PFSK-1 (cell line): Measurements from ENCODE around the gene S100A5.

Experiments used
- FOXP2 ChIP-seq: optimal IDR thresholded peaks from 2 replicates; pipeline ENCODE3; 2011; ENCODE audit warnings: borderline replicate concordance, control low read depth, inconsistent platforms; ENCODE audit not compliant: insufficient read depth; ENCODE audit errors: extremely low read length, extremely low read depth
- POLR2AphosphoS5 ChIP-seq: IDR thresholded peaks from 2 replicates; pipeline ENCODE4 v1.6.1; 2012; ENCODE audit warnings: low read depth, mild to moderate bottlenecking, control low read depth, low read length, moderate library complexity
- REST ChIP-seq, 2 experiments: IDR thresholded peaks; 2 replicates each; pipeline versions ENCODE4 v1.6.1 to v1.8.0; 2011 to 2012; ENCODE audit warnings: low read depth in 2 of 2, low read length in 2 of 2, control low read depth in 1 of 2, inconsistent platforms in 1 of 2, mild to moderate bottlenecking in 1 of 2, moderate library complexity in 1 of 2; ENCODE audit not compliant: insufficient read depth in 1 of 2
- SIN3A ChIP-seq: IDR thresholded peaks from 2 replicates; pipeline ENCODE4 v1.6.1; 2012; ENCODE audit warnings: mild to moderate bottlenecking, low read length, moderate library complexity, borderline replicate concordance; ENCODE audit not compliant: insufficient read depth
- TAF1 ChIP-seq: IDR thresholded peaks from 2 replicates; pipeline ENCODE4 v1.6.1; 2012; ENCODE audit warnings: low read length, control low read depth, borderline replicate concordance; ENCODE audit not compliant: insufficient read depth

Gene S100A5

GRCh38 chr1:153541641-153542590 lies 1.2 kb upstream of the S100A5 start:
- TF ChIP-seq POLR2AphosphoS5, result no peak
- TF ChIP-seq FOXP2, result no peak
- TF ChIP-seq REST (IDR thresholded peaks at IDR 0.05; ENCODE audit: insufficient read depth in 1 of 2, low read depth in 2 of 2, low read length in 2 of 2), result no peak
- TF ChIP-seq SIN3A, result no peak
- no peak for TF ChIP-seq TAF1

GRCh38 chr1:153539395-153540093 lies 1.2 kb downstream of the S100A5 start:
- no peak for TF ChIP-seq POLR2AphosphoS5
- TF ChIP-seq TAF1, result no peak
- no peak for TF ChIP-seq SIN3A
- no peak for TF ChIP-seq FOXP2
- TF ChIP-seq REST (IDR thresholded peaks at IDR 0.05; ENCODE audit: insufficient read depth in 1 of 2, low read depth in 2 of 2, low read length in 2 of 2), result no peak

- TF ChIP-seq SIN3A, result no peak
- no peak for TF ChIP-seq REST (IDR thresholded peaks at IDR 0.05; ENCODE audit: insufficient read depth in 1 of 2, low read depth in 2 of 2, low read length in 2 of 2)
- TF ChIP-seq TAF1, result no peak
- TF ChIP-seq FOXP2, result no peak
- TF ChIP-seq POLR2AphosphoS5, result no peak
These were observed 2.4 kb downstream of the S100A5 start for GRCh38 chr1:153538315-153538821.

- TF ChIP-seq SIN3A (no peak), FOXP2 (no peak), POLR2AphosphoS5 (no peak), REST (IDR thresholded peaks at IDR 0.05; ENCODE audit: insufficient read depth in 1 of 2, low read depth in 2 of 2, low read length in 2 of 2) (no peak), TAF1 (no peak)
These were observed 3.4 kb downstream of the S100A5 start for GRCh38 chr1:153537376-153537730.
